GM12878 (cell line): ENCODE results near the gene CAMK2D.

Experiments used
- BACH1 ChIP-seq: fragments of 450-650 bp; IDR thresholded peaks from 2 replicates; pipeline ENCODE4 v1.6.1; 2017; ENCODE audit warnings: mild to moderate bottlenecking, borderline replicate concordance
- FOS ChIP-seq: IDR thresholded peaks from 3 replicates; pipeline ENCODE4 v1.6.1; 2011; ENCODE audit warnings: borderline replicate concordance; ENCODE audit not compliant: insufficient read length; ENCODE audit errors: extremely low read depth
- JUND ChIP-seq: IDR thresholded peaks from 2 replicates; pipeline ENCODE4 v1.6.1; 2012; ENCODE audit warnings: low read depth, mild to moderate bottlenecking, low read length, improper control_type of control experiment, moderate library complexity
- NFYA ChIP-seq: IDR thresholded peaks from 2 replicates; pipeline ENCODE4 v1.6.1; 2011; ENCODE audit warnings: low read depth, mild to moderate bottlenecking, low read length, improper control_type of control experiment, borderline replicate concordance
- USF2 ChIP-seq: IDR thresholded peaks from 2 replicates; pipeline ENCODE4 v1.6.1; 2011; ENCODE audit warnings: low read depth, low read length, improper control_type of control experiment, borderline replicate concordance

GRCh38 chr4:113623274-113623894 lies 138.2 kb downstream of the CAMK2D start:
- TF ChIP-seq USF2 (no peak), JUND (no peak), NFYA (no peak), FOS (no peak), BACH1 (no peak)
